Body of pancreas (tissue), 4 donors: ENCODE measurements around the gene LRRN4.

Source experiments
- POLR2A ChIP-seq, 3 donors: fragments of 450-650 bp; IDR thresholded peaks; one replicate each; pipeline ENCODE4 v1.6.1; 2016; ENCODE audit warnings: antibody characterized with exemption in 3 of 3, mild to moderate bottlenecking in 2 of 3
- TF ChIP-seq, protein P1 (sequence below), 7 experiments: fragments of 450-650 bp in 4 of 7; fragments of 200-600 bp in 3 of 7; sonication (generic) in 3 of 7; IDR thresholded peaks; one replicate each; pipeline ENCODE4 v1.5.1; 2016 to 2019; ENCODE audit warnings: antibody characterized with exemption in 7 of 7

DNA sequence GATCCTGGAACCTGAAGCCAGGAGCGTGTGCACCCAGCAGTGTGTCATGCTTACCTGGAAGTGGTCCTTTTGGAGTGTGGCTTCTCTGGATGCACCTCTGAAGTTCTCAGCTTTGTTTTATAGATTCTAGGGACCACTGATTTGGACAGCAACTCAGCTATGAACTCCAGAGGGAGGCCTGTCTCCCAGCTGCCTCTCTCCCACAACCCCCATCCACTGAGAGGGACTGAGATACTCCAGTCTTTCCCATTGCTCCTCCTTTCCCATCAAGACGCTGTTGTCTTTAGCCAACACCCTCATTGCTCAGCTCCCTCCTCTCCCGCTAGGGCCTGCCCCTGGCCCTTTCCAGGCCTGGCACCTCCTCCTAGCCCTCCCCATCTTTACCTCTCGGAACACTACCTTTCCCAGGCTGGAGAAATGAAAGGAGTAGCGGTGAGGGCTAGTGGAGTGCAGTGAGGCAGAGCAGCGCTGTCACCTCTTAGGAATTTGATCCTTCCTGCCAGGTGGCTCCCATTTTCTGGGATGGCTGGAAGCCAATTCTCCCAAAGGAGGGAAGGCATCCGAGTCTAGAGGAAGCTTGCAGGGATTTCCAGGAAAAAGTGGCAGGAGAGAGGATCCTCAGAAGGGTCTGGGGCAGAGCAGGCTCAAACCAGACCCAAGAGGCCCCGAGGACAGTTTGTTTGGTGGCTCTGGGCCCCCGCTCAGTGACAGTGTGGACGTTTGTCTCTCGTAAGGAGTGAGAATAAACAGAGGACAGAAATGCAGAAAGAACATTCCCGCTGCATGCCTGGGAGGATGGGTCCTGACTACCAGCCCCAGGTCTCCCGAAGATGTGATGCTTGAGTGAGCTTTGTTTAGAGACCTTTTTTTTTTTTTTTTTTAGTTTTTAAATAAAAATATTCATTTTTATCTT, at the start of gene LRRN4:
- TF ChIP-seq, protein P1, sequence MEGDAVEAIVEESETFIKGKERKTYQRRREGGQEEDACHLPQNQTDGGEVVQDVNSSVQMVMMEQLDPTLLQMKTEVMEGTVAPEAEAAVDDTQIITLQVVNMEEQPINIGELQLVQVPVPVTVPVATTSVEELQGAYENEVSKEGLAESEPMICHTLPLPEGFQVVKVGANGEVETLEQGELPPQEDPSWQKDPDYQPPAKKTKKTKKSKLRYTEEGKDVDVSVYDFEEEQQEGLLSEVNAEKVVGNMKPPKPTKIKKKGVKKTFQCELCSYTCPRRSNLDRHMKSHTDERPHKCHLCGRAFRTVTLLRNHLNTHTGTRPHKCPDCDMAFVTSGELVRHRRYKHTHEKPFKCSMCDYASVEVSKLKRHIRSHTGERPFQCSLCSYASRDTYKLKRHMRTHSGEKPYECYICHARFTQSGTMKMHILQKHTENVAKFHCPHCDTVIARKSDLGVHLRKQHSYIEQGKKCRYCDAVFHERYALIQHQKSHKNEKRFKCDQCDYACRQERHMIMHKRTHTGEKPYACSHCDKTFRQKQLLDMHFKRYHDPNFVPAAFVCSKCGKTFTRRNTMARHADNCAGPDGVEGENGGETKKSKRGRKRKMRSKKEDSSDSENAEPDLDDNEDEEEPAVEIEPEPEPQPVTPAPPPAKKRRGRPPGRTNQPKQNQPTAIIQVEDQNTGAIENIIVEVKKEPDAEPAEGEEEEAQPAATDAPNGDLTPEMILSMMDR (IDR thresholded peaks at IDR 0.05) = no peak
- TF ChIP-seq POLR2A (IDR thresholded peaks at IDR 0.05) = peak in 2 of 3 donors; percentile 18 to 49
